GM06990 (cell line): ENCODE data around the gene ITGB5.

Source experiments
- DNase-seq: peaks from one replicate; pipeline ENCODE4 v3.0.0-alpha.2; 2011; ENCODE audit not compliant: insufficient read length; ENCODE audit errors: extremely low read depth
- H3K27me3 ChIP-seq: replicated peaks from 2 replicates; pipeline ENCODE4 v1.6.0; 2011; ENCODE audit warnings: low read length; ENCODE audit not compliant: control insufficient read depth, insufficient read depth
- H3K36me3 ChIP-seq: 2 replicates; pipeline ENCODE4 v1.5.1; 2011; ENCODE audit warnings: low read length; ENCODE audit not compliant: control insufficient read depth, insufficient read depth
- H3K4me3 ChIP-seq: replicated peaks from 2 replicates; pipeline ENCODE4 v1.5.1; 2011; ENCODE audit warnings: low read depth, mild to moderate bottlenecking, control low read depth, low read length
- CTCF ChIP-seq: IDR thresholded peaks from 2 replicates; pipeline ENCODE4 v1.5.1; 2011; ENCODE audit warnings: low read length, control low read depth, mild to moderate bottlenecking, inconsistent platforms; ENCODE audit not compliant: insufficient read depth, poor library complexity, severe bottlenecking

ITGB5 gene

GRCh38 chr3:124817079-124817478 is 70.1 kb downstream of the ITGB5 start:
- Histone ChIP-seq H3K27me3 (no peaks in the 10 kb centered on the region), H3K36me3 (no peaks in the 10 kb centered on the region), H3K4me3 (no peak overlapping the region)
- TF ChIP-seq CTCF, result no peak
- DNase-seq, result no peak

- Histone ChIP-seq H3K36me3 (no peaks in the 10 kb centered on the region), H3K27me3 (no peaks in the 10 kb centered on the region), H3K4me3 (no peak overlapping the region)
- DNase-seq, result no peak
- TF ChIP-seq CTCF, result no peak
Observed at GRCh38 chr3:124816206-124816605, 71.0 kb downstream of the ITGB5 start.

- Histone ChIP-seq H3K36me3 (no peaks in the 10 kb centered on the region), H3K27me3 (no peaks in the 10 kb centered on the region), H3K4me3 (no peak overlapping the region)
- DNase-seq, result no peak
- no peak for TF ChIP-seq CTCF
Observed at GRCh38 chr3:124815781-124816180, 71.4 kb downstream of the ITGB5 start.

- Histone ChIP-seq H3K4me3 (no peak overlapping the region), H3K27me3 (no peaks in the 10 kb centered on the region), H3K36me3 (no peaks in the 10 kb centered on the region)
- DNase-seq, result no peak
- TF ChIP-seq CTCF, result no peak
Observed at GRCh38 chr3:124814620-124815421, 72.3 kb downstream of the ITGB5 start.

DNA sequence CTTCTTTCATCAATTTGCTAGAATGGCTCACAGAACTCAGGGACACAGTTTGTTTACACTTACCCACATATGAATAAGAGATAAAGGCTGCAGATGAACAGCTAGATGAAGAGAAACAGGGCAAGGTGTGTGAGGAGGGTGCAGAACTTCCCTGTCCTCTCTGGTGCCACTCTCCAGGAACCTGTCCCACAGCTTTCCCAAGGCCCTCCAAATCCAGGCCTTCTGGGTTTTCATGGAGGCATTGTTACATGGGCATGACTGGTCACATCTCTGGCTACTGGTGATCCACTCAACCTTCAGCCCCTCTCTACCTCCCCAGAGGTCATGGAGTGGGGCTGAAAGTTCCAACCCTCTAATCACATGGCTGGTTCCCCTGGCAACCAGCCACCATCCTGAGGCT is 73.6 kb downstream of the ITGB5 start:
- no peaks in the 10 kb centered on the region for H3K36me3 ChIP-seq
- no peak for TF ChIP-seq CTCF
- DNase-seq, result no peak
- H3K4me3 ChIP-seq, result no peak overlapping the region
- H3K27me3 ChIP-seq, result no peaks in the 10 kb centered on the region
